Neural cell (in vitro differentiated cells): ENCODE data around the gene MED22.

Experiments
- EP300 ChIP-seq: fragments of 450-650 bp; conservative IDR thresholded peaks from 2 replicates; pipeline ENCODE4 v1.6.1; 2014; ENCODE audit warnings: antibody characterized with exemption, mild to moderate bottlenecking, moderate library complexity; ENCODE audit not compliant: poor library complexity, severe bottlenecking
- EZH2 ChIP-seq: fragments of 200-600, 300-800 bp; shearing (Covaris generic), sonication (generic); IDR thresholded peaks from 2 replicates; pipeline ENCODE4 v1.6.1; 2014; ENCODE audit warnings: antibody characterized with exemption, low read length, borderline replicate concordance, mild to moderate bottlenecking; ENCODE audit not compliant: insufficient read depth, poor library complexity, severe bottlenecking
- MXI1 ChIP-seq: fragments of 450-650 bp; conservative IDR thresholded peaks from 2 replicates; pipeline ENCODE4 v1.6.1; 2014; ENCODE audit warnings: antibody characterized with exemption, mild to moderate bottlenecking; ENCODE audit not compliant: poor library complexity, severe bottlenecking
- POLR2AphosphoS5 ChIP-seq: IDR thresholded peaks from 2 replicates; pipeline ENCODE4 v1.6.1; 2012
- RAD21 ChIP-seq: fragments of 450-650 bp; conservative IDR thresholded peaks from 2 replicates; pipeline ENCODE4 v1.6.1; 2014; ENCODE audit warnings: antibody characterized with exemption, mild to moderate bottlenecking, moderate library complexity
- REST ChIP-seq: IDR thresholded peaks from 2 replicates; pipeline ENCODE4 v1.6.1; 2012; ENCODE audit warnings: borderline replicate concordance
- SMC3 ChIP-seq: fragments of 450-650 bp; conservative IDR thresholded peaks from 2 replicates; pipeline ENCODE4 v1.6.1; 2014; ENCODE audit warnings: antibody characterized with exemption, mild to moderate bottlenecking, moderate library complexity; ENCODE audit not compliant: poor library complexity
- TF ChIP-seq, protein P1 (sequence below): fragments of 450-650 bp; IDR thresholded peaks from 2 replicates; pipeline ENCODE4 v1.5.1; 2014; ENCODE audit warnings: antibody characterized with exemption, mild to moderate bottlenecking, moderate library complexity; ENCODE audit not compliant: poor library complexity, severe bottlenecking

- TF ChIP-seq, protein P1, sequence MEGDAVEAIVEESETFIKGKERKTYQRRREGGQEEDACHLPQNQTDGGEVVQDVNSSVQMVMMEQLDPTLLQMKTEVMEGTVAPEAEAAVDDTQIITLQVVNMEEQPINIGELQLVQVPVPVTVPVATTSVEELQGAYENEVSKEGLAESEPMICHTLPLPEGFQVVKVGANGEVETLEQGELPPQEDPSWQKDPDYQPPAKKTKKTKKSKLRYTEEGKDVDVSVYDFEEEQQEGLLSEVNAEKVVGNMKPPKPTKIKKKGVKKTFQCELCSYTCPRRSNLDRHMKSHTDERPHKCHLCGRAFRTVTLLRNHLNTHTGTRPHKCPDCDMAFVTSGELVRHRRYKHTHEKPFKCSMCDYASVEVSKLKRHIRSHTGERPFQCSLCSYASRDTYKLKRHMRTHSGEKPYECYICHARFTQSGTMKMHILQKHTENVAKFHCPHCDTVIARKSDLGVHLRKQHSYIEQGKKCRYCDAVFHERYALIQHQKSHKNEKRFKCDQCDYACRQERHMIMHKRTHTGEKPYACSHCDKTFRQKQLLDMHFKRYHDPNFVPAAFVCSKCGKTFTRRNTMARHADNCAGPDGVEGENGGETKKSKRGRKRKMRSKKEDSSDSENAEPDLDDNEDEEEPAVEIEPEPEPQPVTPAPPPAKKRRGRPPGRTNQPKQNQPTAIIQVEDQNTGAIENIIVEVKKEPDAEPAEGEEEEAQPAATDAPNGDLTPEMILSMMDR, result no peak
- TF ChIP-seq RAD21 (no peak), EZH2 (no peak), EP300 (no peak), POLR2AphosphoS5 (no peak), REST (no peak), SMC3 (no peak), MXI1 (no peak)
Observed at GRCh38 chr9:133309608-133310007, 38.3 kb downstream of the MED22 start.
